Measurements from ENCODE around the gene SORBS1. TPM values are rescaled to one million over a fixed set of nuclear protein-coding genes. Genes with fewer than 3 reads are reported as not detected.
A peak's percentile ranks its signal among the peaks of the same experiment; 100 is the strongest.
"Not testable (repeated sequence)": the region's sequence is repeated elsewhere in the genome, so short reads cannot be mapped to it uniquely, and the experiment has no call there.

The SORBS1 gene
- total RNA-seq, 1 donor from 2014 or later = 697 TPM

DNA sequence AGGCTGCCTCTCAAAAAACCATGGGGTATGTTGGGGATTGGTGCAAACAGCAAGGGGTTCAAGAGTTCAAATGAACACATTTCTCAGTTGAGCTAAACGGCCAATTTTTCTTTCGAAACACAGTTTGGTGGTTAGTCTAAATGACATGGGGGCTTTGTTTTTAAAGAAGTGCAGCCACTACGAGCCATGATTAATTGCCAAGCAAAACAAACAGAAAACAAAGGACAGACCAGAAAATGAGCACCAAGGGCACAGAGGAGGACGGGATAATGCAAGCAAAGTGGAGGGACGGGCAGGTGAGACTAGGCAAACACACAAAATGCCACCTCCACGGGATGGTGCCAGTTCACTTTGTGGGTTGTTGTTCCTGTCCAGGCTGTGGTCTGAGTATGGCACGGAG is 205.9 kb downstream of the SORBS1 start:
- DNase-seq (no peak), ATAC-seq (ENCODE audit: poor library complexity) (no peak)
- intact Hi-C loops (cut with DNase I) = no loop called here

DNA sequence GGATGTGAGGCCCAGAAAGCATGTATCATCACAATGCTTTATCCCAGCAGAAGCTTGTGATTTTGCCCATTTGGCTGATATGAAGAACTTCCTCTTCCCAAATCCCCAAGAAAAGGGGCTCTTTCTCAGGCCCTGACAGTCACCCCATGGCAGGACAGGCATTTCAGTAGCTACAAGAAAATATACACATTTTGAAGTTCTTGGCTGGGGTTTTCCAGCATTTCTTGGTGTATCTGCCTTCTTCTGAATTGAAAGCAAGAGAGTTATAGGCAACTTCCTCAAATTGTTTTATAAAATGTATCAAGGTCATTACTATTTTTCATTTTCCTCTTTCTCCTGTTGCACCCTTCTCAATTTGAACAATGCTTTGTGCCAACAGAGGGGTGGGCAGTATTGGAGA is 207.1 kb downstream of the SORBS1 start:
- no peak for ATAC-seq (ENCODE audit: poor library complexity)
- intact Hi-C loops (cut with DNase I) = no loop called here

DNA sequence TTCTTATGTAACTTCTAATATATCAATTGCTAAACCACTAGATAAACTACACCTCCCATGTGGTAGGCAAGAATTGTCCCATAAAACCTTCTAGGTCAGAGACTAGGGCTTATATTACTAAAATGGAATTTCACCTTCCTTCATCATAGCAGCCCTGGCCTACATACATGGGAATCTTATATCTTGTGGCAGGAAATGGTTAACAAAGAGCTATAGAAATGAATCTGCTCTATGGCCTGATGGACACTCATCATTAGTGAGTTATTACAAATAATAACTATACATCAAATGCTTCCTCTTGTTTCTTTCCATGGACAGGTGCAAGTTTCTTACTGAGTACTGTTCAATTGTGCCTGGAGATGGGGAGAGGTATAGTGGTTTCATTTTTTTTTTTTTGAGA is 208.0 kb downstream of the SORBS1 start:
- no peak for ATAC-seq (ENCODE audit: poor library complexity)
- no peak for DNase-seq
- intact Hi-C loops (cut with DNase I) = no loop called here

More for the DNA sequence above, 207.1 kb downstream of the SORBS1 start:
- no peak for DNase-seq

DNA sequence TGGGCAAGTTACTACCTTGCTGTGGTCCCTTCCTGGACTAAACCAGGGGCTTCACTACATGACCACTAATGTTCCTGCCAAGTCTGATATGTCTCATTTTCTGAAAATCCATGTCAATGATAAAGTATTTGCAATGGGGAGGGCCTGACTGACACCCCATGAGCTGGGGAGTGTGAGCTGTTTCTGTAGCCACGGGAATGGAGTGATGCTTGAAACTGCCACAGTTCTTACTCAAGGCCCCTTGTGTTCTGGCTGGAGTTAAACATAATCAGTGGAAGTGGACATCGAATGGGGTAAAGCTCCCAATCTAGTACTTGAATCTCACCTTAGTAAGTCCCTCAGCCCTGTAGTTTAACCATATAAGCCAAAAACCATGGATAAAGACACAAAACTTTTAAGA is 208.5 kb downstream of the SORBS1 start:
- ATAC-seq (ENCODE audit: poor library complexity) = no peak
- intact Hi-C loops (cut with DNase I) = no loop called here
- no peak for DNase-seq

DNA sequence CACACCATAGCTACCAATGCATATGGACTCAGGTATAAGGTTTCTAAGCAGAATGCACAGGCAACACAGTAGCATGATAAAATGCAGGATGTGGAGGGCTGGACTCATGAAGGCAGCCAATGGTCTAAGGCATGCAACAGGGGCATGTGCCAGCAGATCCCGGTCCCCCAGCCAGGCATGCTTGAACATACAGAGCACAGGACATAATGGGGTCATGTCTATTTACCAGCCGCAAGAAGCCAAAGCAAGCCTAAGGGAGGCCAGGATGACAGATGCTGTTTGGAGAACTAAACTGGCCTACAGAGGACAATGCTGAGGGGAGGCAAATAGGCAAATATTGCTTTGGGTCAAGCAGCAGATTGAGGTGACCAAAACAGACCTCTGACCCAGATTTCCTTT is 210.3 kb downstream of the SORBS1 start:
- peak; percentile 57 for DNase-seq
- intact Hi-C loops (cut with DNase I) = no loop called here
- peak; percentile 40 for ATAC-seq (ENCODE audit: poor library complexity)

DNA sequence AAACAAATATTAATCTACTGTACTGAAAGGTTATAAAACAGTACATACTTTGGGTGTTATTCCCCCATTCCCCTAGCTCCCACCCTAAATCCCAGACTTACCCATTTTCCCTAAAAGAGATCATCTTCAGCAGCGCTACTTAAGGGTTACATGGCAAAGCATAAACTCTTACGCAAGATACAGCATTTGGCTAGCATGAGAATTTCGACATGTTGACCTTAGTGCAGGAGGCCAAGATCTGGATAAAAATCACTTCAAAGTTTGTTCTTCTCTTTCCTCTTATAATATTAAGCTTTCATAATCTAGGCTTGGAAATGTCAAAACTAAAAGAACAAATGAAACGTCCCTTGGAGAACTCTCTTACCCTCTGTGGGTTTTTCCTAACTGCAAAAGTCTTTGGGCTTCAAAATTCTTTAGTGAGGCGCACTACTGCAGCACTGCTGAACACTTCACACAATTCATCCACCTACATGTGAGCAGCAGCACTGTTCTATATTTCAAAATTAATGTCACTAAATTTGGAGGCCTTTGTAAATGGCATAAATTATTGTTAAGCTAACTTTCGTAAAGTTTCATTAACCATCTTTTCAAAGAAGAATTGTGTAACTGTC is 210.8 kb downstream of the SORBS1 start:
- ATAC-seq (ENCODE audit: poor library complexity) (peak; percentile 61), DNase-seq (no peak)
- intact Hi-C loops (cut with DNase I) = no loop called here

DNA sequence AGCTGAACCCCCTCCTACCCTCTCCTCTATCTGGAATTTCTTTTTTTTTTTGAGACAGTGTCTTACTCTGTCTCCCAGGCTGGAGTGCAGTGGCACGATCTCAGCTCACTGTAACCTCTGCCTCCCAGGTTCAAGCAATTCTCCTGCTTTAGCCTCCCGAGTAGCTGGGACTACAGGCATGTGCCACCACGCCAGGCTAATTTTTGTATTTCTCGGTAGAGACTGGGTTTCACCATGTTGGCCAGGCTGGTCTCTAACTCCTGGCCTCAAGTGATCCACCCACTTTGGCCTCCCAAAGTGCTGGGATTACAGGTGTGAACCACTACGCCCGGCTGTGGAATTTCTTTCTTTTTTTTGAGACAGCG is 213.8 kb downstream of the SORBS1 start:
- DNase-seq; ATAC-seq (ENCODE audit: poor library complexity); intact Hi-C loops (cut with DNase I): not testable (repeated sequence)

DNA sequence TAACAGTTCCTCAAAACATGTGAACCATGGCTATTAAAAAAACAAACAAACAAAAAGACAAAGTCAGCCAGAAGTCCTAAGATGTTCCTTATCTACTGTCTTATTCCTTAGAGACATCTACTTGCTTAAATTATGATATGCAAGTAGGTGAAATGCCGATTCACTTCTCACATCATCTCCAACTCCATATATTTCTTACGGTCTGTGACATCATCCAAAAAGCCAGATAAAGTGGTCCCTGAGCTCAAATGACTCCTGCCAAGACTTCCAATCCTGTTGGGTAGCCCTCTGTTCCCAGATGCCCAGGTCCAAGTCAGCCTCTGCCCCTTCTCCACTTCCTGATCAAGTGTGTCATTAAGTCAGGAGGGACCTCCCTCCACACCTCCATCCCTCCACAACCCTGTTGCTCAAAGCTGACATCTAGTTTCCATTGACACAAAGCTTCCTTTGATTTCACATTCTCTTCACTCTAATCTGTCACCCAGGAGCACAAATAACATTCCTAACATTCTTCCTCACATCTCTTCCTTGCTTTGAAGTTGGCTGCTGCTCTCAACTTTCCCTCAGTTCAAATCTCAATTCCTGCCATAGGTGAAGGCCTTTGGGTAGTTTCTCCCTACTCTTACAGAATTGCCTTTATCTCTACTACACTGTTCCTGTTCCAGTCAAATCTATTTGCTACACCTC is 214.3 kb downstream of the SORBS1 start:
- no peak for DNase-seq
- ATAC-seq (ENCODE audit: poor library complexity) = no peak
- intact Hi-C loops (cut with DNase I) = no loop called here

DNA sequence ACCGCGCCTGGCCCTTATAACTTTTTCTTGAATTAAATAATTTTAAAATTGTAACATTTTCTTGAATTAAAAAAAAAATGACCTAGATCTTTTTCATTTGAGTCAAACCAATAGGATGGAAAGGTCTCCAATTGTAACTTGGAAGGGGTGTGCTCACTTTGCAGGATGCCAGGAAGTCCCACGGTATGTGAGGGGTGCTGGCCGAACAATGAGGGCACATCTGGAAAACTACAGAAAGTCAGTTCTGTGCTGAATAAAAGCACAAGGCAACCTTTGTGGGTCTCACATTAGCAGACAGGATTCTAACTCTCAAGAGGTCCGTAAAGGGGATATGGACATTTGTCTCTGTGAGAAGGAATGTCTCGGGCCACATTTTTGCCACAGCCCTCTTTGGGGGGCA is 217.6 kb downstream of the SORBS1 start:
- no peak for ATAC-seq (ENCODE audit: poor library complexity)

DNA sequence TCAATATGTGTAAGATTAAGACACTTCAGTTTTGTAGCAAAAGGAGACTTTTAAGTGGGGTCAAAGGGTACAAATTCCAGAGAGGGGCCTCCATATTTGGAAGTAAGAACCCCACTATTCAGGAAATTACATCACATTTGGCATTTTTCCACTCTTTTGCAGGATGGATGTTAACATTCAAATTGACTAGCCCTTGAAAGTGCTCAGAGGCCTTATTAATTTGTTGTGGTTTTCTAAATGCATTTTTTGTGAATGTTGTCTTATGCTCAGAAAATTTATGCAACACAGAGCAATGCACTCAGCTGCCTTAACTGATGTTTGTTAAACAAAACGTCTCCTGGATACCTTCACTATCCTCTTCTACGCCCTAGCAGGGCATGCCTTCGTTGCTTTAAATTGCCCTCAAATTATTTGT is 219.4 kb downstream of the SORBS1 start:
- ATAC-seq (ENCODE audit: poor library complexity) (no peak), DNase-seq (no peak)
- intact Hi-C loops (cut with DNase I) = no loop called here

More for the DNA sequence above, 217.6 kb downstream of the SORBS1 start:
- intact Hi-C loops (cut with DNase I) = no loop called here
- DNase-seq = no peak

DNA sequence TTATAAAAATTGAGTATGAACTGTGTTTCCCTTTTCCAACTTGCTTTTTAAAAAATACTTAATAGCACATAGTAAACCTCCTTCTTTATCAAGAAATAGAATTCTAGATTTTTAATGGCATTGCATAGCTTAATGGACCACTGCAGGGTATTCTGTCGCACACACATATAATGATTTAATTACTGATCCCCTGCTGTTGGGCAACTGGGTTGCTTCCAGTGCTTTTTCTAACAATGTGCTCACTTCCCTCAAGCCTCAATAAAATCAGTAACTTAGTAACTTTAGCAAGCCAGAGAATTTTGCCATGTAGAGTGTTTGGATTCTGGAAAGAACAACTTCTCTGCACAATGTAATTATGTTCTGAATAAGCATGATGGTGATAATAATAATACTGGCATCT is 221.3 kb downstream of the SORBS1 start:
- no peak for ATAC-seq (ENCODE audit: poor library complexity)
- intact Hi-C loops (cut with DNase I) = no loop called here
- no peak for DNase-seq

DNA sequence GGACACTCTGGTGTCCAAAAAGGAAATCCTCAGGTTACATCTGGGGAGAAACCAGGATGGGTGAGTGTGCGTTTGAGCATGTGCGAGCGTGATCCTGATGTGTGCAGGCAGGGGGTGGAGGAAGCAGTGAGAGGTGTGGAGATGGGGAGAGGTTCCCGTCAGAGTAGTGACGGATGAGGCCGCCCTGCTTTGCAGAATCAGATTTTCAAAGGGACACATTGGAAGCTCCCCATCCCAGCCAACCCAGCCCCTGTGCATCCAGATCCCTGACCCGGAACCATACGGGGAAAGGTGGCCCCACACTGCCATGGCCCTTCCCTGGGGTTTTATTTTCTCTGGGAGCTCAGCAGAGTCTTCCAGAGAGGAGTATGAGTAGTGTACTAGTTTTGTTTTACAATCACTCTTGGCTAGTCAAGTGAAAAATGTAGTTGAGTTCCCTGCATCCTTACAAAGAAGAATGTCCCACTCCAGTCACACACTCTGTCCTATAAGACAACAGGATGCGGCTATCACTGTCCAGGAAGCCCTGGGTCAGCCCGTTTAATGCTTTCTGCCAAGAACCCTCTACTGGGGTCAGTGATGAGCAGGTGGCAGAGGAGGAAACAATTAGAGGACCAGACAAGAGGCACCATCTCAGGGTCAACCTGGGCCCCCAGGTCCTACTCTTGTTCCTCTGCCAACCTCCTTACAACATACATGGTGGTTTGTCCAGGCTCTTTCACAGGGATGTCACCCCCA is 223.6 kb downstream of the SORBS1 start:
- ATAC-seq (ENCODE audit: poor library complexity) = peak; percentile 2
- no peak for DNase-seq
- intact Hi-C loops (cut with DNase I) = no loop called here

DNA sequence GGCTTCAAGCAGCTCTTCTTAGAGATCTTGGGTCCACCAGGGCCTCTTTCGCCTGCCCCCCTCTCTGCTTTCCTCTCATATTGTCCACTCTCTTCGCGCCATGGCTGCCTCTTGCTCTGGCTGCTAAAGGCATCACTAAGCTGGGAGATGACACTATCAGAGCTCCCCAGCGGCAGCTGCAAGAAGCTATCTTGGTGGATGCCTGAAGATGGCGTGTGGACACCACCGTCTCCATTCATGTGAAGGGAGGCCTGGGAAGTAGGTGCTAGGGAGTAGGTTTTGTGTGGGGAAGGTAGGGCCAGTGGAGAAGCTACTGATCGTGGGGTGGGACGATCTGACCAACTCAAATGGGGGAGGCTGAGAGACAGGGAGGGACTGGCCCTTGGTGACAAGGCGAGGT is 224.5 kb downstream of the SORBS1 start:
- intact Hi-C loops (cut with DNase I) = no loop called here
- DNase-seq (no peak), ATAC-seq (ENCODE audit: poor library complexity) (no peak)

DNA sequence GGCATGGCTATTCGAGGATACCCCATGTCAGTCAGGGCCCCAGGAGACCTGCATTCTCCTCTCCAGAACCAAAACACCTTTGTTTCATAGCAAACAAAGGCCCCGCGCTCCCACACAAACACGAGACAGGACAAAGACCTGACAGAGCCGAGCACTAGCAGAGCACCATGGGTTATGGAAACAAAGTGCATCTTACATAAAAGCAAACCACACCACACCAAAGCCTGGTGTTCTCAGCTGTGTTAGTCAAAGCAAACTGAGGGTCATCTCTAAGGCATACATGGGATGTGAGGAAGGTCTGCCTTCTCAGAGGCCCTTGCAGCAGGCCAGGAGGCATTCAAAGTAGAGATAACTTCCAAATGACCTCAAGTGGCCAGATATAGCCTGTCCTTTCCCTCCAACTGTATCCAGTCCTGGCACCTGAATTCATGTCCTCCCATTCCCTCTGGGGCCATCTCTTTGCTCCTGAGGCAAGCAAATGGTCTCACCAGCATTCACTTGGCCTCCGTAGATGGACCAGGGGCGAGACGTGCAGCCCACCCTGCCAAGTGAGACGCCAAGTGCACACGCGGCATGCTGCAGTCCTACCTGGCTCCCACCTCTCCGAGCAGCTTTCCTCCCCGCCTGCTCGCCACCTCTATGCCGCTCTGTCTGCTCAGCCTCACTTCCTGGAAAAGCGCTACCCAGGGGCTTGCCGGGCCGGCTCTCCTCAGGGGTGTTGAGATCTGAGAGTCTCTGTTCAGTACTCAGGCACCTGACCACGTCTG is 225.1 kb downstream of the SORBS1 start:
- intact Hi-C loops (cut with DNase I) = no loop called here
- DNase-seq (no peak), ATAC-seq (ENCODE audit: poor library complexity) (peak; percentile 63)

DNA sequence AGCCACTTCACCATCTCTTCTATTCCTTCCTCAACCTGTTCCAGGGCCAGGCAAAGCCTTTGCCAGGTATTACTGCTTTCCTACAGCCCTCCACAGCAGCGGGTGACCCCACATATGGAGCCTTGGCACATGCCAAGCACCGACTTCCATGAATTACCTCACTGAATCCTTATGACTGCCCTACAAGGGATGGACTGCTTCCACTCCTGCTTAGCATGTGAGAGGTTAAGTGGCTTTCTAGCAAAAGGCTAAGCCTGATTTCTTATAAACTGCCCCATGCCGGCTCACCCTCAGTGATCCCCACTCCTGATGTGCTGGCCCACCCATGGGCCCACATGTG is 226.4 kb downstream of the SORBS1 start:
- DNase-seq (no peak), ATAC-seq (ENCODE audit: poor library complexity) (no peak)
- intact Hi-C loops (cut with DNase I) = no loop called here

DNA sequence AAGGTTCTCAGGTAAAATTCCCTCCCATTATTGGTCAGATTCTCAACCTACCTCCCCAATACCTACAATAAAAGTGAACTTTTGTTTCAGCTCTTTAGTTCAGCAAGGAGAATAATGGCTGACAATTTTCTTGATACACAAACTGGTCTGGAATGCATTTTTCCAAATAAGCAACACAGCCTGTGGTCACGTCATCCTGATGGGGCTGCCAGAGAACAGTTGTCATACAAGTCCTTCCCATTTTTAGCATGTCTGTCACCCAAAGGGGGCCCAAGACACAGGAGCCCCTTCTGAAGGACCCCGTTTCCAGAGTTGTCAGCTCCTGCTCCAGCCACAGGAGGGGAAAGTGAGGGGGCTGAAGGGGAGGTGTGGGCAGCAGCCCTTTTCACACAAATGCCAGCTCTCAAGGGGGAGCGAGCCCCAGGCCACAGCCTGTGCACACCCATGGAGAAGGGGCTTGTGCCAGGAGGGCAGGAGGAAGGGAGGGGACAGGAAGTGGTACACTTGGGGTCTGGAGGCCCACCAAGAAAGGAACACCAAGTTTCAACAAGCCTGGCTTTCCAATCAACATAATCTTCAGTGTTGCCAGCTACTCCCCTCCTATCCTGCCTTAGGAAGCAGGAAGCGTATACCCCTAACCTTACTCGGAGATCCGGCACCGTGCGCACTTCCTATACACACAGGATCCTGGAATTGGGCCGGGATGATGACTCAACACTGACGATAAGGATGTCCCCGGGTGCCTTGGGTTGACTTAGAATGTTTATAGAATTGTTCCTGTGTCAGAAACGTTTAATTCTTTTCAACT is 227.0 kb downstream of the SORBS1 start:
- intact Hi-C loops (cut with DNase I) = no loop called here
- DNase-seq = peak; percentile 85
- ATAC-seq (ENCODE audit: poor library complexity) = peak; percentile 70

DNA sequence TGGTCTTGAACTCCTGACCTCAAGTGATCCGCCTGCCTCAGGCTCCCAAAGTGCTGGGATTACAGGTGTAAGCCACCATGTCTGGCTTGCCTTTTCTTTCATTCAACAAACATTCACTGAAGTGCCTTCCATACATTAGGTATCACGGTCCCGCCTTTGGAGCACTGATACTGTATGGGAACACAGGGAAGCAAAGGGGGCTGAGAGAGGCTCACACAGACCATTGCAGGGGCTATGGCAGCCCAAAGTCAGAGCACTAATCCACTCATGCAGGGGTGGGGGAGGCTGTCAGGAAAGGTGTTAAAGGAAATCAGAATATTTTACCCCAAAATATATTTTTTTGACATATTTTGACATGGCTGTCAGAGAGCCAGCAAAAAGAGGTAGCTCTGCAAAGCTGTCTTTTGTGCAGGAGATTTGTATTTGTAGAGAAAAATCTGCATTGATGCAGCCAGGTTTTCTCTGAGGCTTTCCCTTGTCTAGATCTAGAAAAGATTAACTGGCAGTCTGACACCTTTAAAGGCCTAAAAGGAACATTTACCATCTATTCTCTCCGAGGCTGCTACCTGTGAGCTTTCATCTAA is 228.4 kb downstream of the SORBS1 start:
- intact Hi-C loops (cut with DNase I) = no loop called here
- DNase-seq = no peak

DNA sequence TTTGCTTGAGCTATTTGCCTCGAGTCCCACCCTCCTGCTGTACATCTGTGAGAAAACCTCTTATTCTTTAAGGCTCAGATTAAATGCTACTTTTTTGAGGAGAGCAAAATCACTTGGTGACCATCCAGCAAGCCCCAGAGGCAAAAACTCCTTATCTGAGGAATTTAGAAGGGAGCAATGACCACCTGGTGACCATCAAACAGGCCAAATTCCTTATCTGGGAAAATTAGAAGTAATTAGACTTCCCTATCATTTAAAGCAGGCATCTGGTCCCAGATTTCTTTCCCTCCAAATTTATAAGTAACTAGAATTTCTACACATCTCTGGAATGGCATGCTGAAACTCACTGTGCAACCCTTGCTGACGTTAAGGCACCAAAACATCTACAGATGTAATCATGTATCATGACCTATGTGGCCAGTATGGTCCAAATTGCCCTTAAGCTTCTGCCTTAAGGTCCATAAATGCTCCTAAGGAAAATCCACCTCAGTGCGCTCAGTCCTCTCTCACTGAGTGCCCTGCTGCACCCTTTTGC is 229.5 kb downstream of the SORBS1 start:
- intact Hi-C loops (cut with DNase I) = no loop called here
- ATAC-seq (ENCODE audit: poor library complexity) = no peak
- DNase-seq = no peak

More for the DNA sequence above, 228.4 kb downstream of the SORBS1 start:
- no peak for ATAC-seq (ENCODE audit: poor library complexity)

Measured in Right ventricle myocardium superior (tissue), 1 donor.